ENCODE measurements around the gene GCHFR.

The GCHFR gene

GRCh38 chr15:40754883-40755811 is 8.7 kb upstream of the GCHFR start, which contains the start of gene RMDN3:
TSS of gene RMDN3 (minus strand) at chr15:40755254. CDS start at chr15:40754783, 471 bp downstream.
- peak; percentile 94 for DNase-seq (ENCODE audit: low spot score)

DNA sequence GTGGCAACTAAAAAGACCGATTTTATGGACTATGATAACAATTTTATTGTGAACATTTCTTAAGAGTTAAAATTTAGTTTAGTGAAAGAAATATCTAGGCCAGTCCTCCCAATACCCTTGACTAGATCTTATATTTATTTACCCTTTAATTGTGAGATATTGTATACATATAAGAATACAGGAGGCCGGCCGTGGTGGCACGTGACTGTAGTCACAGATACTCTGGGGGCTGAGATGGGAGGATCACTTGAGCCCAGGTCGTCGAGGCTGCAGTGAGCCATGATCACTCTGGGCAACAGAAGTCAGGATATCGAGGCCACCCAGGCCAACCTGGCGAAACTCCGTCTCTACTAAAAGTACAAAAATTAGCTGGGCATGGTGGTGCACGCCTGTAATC is 8.1 kb upstream of the GCHFR start:
- DNase-seq (ENCODE audit: low spot score) = no peak

GRCh38 chr15:40756938-40757337 is 6.9 kb upstream of the GCHFR start:
- DNase-seq (ENCODE audit: low spot score) = no peak

- no peak for DNase-seq (ENCODE audit: low spot score)
Observed at GRCh38 chr15:40759961-40760360, 3.9 kb upstream of the GCHFR start.

DNA sequence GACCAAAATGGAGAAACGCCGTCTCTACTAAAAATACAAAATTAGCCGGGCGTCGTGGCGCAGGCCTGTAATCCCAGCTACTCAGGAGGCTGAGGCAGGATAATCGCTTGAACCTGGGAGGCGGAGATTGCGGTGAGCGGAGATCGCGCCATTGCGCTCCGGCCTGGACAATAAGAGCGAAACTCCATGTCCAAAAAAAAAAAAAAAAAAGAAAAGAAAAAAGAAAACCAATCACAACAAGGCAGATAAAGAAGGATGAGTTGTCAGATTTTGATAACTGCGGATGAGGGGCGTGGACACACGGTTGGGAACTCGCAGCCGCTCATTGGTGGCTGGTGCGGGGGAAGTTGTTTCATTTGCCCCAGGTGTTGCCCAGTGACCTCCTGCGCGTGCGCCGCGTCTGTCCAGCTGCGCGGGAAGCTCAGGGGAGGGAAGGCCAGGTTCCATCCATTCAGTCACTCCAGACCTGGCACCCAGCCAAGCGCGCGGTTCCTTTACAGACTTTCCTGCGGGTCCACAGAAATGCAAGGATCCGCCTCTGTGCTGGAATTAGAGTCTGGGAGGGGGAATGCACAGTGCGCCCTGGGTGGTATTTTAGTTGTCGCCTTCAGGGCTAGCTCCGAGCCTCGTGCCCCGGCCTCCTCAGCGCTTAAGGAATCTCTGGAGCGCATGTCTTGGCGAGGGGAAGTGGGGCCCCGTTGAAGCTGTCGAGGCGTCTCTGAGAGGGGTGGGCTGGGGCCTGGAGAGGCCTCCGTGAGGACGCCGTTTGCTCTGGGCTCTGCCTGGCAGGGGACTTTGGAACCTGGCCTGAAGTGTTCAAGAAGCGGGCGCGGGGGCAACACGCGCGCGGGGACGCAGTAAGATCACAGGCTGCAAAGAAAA is 708 bp upstream of the GCHFR start:
- no peak for DNase-seq (ENCODE audit: low spot score)

- DNase-seq (ENCODE audit: low spot score) = no peak
Observed at GRCh38 chr15:40764629-40765103, 798 bp downstream of the GCHFR start.

GRCh38 chr15:40766194-40766815 is 2.4 kb downstream of the GCHFR start:
- no peak for DNase-seq (ENCODE audit: low spot score)

DNA sequence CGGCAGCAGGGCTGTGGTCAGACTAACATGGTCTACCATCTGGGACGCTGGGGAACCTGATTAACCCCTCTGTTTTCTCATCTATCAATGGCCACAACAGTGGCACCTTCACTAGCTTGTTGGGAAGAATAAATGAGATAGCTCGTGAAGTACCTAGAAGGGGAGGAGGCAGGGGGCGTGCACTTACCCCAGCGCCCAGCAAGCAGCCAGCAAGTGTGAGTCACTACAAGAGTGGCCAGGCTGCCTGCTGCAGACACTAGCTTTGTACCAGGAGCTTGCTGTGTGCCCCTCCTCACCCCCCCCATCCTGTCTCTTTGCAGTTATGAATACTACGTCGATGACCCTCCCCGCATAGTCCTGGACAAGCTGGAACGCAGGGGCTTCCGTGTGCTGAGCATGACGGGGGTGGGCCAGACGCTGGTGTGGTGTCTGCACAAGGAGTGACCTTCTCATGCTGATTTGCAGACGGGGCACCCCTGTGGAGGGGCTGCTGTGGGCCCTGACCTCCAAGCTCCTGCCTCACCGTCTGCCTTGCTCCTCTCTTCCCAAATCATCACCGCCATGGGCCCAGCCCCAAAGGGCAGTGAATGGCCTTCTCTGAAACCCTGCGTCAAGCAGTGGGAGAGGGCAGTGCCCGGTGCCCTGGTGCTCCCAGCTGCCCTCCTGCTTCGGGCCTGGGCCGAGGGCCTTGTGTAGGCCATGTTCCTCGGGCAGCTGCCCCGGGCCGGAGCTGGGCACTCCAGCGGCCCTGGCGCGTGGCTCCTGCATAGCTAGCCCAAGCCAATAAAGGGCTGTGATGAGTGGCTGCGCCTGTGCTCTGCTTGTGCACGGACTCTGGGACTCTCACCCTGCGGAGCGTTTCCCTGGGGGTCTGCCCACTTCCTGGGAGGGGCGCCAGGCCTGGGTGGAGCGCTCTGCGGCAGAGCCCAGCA is 3.3 kb downstream of the GCHFR start:
- no peak for DNase-seq (ENCODE audit: low spot score)

DNA sequence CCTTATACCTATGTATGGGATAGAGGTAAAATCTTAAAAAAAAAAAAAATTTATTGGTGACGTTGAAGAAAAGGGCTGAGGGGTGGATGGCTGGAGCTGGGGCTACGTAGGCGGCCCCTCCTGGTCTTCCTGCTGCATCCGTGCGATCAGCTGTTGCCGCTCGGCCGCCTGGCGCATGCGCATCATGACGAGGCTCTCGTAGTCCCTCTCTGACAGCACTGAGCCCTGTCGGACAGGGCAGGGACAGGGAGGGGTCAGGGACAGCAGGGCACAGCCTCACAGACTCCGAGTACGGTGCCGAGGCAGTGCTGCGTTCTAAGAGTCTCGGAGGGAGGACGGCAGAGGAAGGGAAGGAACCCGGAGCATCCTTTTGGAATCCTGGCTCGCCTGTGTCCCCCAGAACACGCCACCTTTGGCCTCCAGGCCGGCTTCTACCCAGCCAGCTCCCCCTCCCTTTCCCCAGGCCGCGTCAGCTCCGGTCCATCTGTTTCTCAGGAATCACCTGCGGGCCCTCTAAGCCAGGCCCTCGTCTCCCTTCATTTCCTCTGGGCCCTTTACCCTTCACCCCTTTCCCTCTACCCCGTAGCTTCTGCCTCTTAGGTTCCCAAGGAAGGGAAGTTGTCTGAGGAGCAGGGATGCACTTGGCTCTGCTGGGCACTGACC is 4.1 kb downstream of the GCHFR start:
- no peak for DNase-seq (ENCODE audit: low spot score)

- DNase-seq (ENCODE audit: low spot score) = no peak
Observed at GRCh38 chr15:40768521-40769273, 4.8 kb downstream of the GCHFR start.

DNA sequence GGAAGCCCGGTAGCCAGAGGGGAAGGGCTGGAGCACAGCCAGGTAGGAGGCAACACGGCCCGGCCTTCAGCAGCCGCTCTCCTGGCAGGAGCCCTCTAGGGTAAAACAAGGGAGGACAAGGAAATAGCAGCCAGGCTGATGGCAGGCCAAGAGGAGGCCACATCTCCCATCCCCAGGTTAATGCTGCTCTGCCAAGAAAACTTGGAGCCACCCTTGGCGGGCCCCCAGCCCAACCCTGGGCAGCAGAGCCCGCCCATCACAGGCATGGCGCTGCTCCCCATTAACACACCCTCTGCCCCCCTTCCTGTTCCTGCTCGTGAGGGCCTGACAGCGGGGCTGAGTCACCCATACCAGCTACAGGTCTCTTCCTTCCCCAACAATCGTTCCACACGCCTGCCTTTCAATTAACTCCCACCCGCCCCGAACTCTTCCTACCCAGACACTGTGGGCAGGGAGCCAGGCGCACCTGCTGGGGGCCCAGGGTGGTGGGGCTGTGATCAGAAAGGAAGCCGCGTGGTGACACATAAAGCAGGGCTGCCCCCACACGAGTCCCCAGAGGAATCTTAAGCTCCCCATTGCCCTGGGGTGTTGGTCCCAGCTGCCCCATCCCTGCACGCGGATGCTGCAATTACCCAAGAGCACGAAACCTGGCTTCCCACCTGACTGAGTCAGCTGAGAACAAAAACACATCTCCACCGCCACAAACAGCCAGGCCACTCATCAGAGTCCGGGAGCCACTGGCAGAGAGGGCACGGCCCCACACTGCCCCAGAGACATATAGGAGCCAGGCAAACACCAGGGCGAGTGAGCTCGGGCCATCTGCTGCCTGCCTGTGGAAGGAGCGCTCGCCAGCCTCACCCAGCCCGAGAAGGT is 5.6 kb downstream of the GCHFR start, which contains the start of gene C15orf62:
TSS of gene C15orf62 (plus strand) at position 707 of the 873 bp plus-strand sequence. CDS start 516 bp downstream, outside the sequence.
- DNase-seq (ENCODE audit: low spot score) = peak; percentile 47

- no peak for DNase-seq (ENCODE audit: low spot score)
Observed at GRCh38 chr15:40770147-40770721, 6.4 kb downstream of the GCHFR start.

- DNase-seq (ENCODE audit: low spot score) = no peak
Observed at GRCh38 chr15:40771242-40771641, 7.4 kb downstream of the GCHFR start.

- no peak for DNase-seq (ENCODE audit: low spot score)
Observed at GRCh38 chr15:40772014-40772413, 8.1 kb downstream of the GCHFR start.

GRCh38 chr15:40773496-40773895 is 9.6 kb downstream of the GCHFR start:
- no peak for DNase-seq (ENCODE audit: low spot score)

DNA sequence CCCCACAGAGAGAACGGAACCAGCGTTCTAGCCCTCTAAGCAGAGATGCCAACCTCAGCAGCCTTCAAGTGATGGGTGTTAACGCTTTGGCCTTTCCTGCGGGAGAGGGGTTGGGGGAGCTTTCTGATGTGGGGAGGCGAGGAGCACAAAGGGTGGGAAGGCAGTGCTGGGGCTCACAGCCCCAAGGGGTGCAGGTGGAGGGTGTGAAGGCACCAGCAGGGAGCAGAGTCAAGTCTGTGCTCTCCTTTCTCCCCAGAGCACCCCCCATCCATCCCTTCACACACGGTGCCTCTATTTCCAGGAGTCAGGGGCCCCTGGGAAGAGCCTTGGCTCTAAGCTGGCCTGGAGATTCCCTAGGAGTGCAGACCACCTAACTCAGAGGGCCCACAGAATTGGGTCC is 10.0 kb downstream of the GCHFR start:
- no peak for DNase-seq (ENCODE audit: low spot score)

DNA sequence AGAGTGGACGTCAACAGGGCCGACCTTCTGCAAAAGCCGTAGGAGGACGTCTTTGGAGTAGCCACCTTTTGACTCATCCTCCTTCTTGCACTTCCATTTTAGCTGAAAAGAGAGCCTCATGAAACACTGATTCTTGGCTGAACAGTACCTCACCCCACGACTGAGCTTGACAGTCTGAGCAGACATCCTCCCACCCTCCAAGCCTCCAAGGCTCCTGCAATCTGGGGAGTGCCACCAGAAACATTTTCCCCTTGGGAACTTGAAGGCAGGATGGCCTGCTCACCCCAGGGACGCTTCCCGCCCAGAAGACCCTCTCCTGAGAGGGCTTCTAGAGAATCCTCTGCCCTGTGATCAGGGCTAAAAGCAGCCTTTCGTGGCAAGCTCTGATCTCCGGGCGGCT is 11.1 kb downstream of the GCHFR start:
- DNase-seq (ENCODE audit: low spot score) = no peak

Data from Ammon's horn (tissue), 1 donor.